Suprapubic skin (tissue), 3 donors: Measurements from ENCODE around the gene MED13L.

Source experiments
- POLR2AphosphoS5 ChIP-seq, 3 donors: sonication (generic); formaldehyde crosslinking; IDR thresholded peaks; one replicate each; pipeline ENCODE4 v1.6.1; 2017; ENCODE audit warnings: antibody characterized with exemption in 3 of 3
- TF ChIP-seq, protein P1 (sequence below), 2 donors: fragments of 200-600 bp in 1 of 2; fragments of 450-650 bp in 1 of 2; sonication (generic) in 1 of 2; IDR thresholded peaks; one replicate each; pipeline ENCODE4 v1.5.1; 2016 to 2019; ENCODE audit warnings: antibody characterized with exemption in 2 of 2, mild to moderate bottlenecking in 1 of 2, moderate library complexity in 1 of 2

DNA sequence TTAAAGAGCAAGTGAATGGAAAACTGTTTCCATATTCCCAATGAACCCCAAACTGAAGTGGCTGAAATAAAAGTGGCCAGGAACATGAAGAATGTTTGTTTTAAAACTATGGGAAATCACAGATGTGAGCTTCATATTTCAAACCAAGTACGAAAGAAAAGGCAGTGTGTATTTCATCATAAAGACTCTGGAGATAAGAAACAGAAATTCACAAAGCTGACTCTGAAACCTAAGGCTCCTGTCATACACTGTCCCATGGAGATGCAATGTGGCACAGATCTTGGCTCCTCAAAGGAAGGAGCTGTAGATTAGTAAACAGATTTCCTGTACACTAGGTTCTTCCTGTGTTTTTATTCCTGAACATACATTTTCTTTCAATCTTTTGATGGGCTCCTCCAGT, 304.4 kb downstream of the MED13L start:
- TF ChIP-seq, protein P1, sequence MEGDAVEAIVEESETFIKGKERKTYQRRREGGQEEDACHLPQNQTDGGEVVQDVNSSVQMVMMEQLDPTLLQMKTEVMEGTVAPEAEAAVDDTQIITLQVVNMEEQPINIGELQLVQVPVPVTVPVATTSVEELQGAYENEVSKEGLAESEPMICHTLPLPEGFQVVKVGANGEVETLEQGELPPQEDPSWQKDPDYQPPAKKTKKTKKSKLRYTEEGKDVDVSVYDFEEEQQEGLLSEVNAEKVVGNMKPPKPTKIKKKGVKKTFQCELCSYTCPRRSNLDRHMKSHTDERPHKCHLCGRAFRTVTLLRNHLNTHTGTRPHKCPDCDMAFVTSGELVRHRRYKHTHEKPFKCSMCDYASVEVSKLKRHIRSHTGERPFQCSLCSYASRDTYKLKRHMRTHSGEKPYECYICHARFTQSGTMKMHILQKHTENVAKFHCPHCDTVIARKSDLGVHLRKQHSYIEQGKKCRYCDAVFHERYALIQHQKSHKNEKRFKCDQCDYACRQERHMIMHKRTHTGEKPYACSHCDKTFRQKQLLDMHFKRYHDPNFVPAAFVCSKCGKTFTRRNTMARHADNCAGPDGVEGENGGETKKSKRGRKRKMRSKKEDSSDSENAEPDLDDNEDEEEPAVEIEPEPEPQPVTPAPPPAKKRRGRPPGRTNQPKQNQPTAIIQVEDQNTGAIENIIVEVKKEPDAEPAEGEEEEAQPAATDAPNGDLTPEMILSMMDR (IDR thresholded peaks at IDR 0.05) = no peak
- no peak for TF ChIP-seq POLR2AphosphoS5 (IDR thresholded peaks at IDR 0.05)
